ENCODE measurements around the gene FAM193B.
A peak's percentile ranks its signal among the peaks of the same experiment; 100 is the strongest.
"Not testable (repeated sequence)": the region's sequence is repeated elsewhere in the genome, so short reads cannot be mapped to it uniquely, and the experiment has no call there.

FAM193B gene

GRCh38 chr5:177578316-177578715, 24.0 kb upstream of the FAM193B start:
- DNase-seq (ENCODE audit: insufficient read length, low spot score) (no peak), FAIRE-seq (no peak)
- TF ChIP-seq CTCF (IDR thresholded peaks at IDR 0.05; ENCODE audit: insufficient read depth, missing control alignments), result no peak

- TF ChIP-seq CTCF (IDR thresholded peaks at IDR 0.05; ENCODE audit: insufficient read depth, missing control alignments), result peak; percentile 6
- DNase-seq (ENCODE audit: insufficient read length, low spot score), result no peak
- FAIRE-seq, result no peak
Measured at GRCh38 chr5:177576169-177576568, 21.8 kb upstream of the FAM193B start.

GRCh38 chr5:177575488-177575887, 21.1 kb upstream of the FAM193B start:
- no peak for TF ChIP-seq CTCF (IDR thresholded peaks at IDR 0.05; ENCODE audit: insufficient read depth, missing control alignments)
- FAIRE-seq (no peak), DNase-seq (ENCODE audit: insufficient read length, low spot score) (no peak)

- no peak for DNase-seq (ENCODE audit: insufficient read length, low spot score)
- no peak for TF ChIP-seq CTCF (IDR thresholded peaks at IDR 0.05; ENCODE audit: insufficient read depth, missing control alignments)
- FAIRE-seq, result no peak
Measured at GRCh38 chr5:177569894-177570293, 15.5 kb upstream of the FAM193B start.

GRCh38 chr5:177568326-177568725, 14.0 kb upstream of the FAM193B start:
- no peak for FAIRE-seq
- TF ChIP-seq CTCF (IDR thresholded peaks at IDR 0.05; ENCODE audit: insufficient read depth, missing control alignments), result no peak
- no peak for DNase-seq (ENCODE audit: insufficient read length, low spot score)

- DNase-seq (ENCODE audit: insufficient read length, low spot score) (no peak), FAIRE-seq (no peak)
- TF ChIP-seq CTCF (IDR thresholded peaks at IDR 0.05; ENCODE audit: insufficient read depth, missing control alignments), result no peak
Measured at GRCh38 chr5:177565046-177565445, 10.7 kb upstream of the FAM193B start.

GRCh38 chr5:177559446-177559941, 5.1 kb upstream of the FAM193B start:
- not testable (repeated sequence) for FAIRE-seq

GRCh38 chr5:177557796-177558195, 3.4 kb upstream of the FAM193B start:
- FAIRE-seq (no peak), DNase-seq (ENCODE audit: insufficient read length, low spot score) (no peak)
- TF ChIP-seq CTCF (IDR thresholded peaks at IDR 0.05; ENCODE audit: insufficient read depth, missing control alignments), result no peak

More at GRCh38 chr5:177559446-177559941, 5.1 kb upstream of the FAM193B start:
- DNase-seq (ENCODE audit: insufficient read length, low spot score), result not testable (repeated sequence)
